Breast epithelium (tissue), 3 donors: ENCODE measurements around the gene CACNA1H.

Experiments
- CTCF ChIP-seq, 3 donors: fragments of 450-650 bp; IDR thresholded peaks; one replicate each; pipeline ENCODE4 v1.5.1; 2016 to 2017; ENCODE audit warnings: antibody characterized with exemption in 3 of 3, mild to moderate bottlenecking in 3 of 3, moderate library complexity in 3 of 3
- POLR2A ChIP-seq: fragments of 450-650 bp; IDR thresholded peaks from one replicate; pipeline ENCODE4 v1.6.1; 2016; ENCODE audit warnings: antibody characterized with exemption, mild to moderate bottlenecking, moderate library complexity
- POLR2AphosphoS5 ChIP-seq, 3 donors: sonication (generic); formaldehyde crosslinking; IDR thresholded peaks; one replicate each; pipeline ENCODE4 v1.6.1; 2017; ENCODE audit warnings: antibody characterized with exemption in 3 of 3

DNA sequence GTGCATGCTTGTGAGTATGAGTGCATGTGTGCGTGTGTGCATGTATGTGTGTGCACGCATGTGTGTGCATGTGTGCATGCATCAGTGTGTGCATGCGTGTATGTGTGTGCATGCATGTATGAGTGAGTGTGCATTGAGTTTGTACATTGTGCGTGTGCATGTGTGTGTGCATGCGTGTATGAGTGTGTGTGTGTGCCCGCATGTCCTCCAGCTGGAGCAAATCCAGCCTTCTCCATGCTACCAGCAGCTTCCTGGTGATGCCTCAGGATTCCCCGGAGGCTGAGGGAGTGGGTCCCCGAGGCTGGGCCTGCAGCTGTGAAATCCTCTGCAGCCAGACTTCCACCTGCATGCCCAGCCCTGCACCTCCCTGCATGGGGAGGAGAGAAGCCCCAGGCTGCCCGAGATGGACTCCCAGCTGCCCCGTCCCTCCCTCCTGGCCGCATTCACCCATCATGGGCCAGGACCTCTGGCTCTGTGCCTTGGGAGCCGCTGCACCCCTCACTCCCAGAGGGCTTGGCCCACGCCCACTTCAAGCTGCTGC, 112.3 kb downstream of the CACNA1H start:
- TF ChIP-seq POLR2A (no peak), CTCF (IDR thresholded peaks at IDR 0.05) (no peak), POLR2AphosphoS5 (IDR thresholded peaks at IDR 0.05) (no peak)
